Measurements from ENCODE around the gene CADM1. TPM values are rescaled to one million over a fixed set of nuclear protein-coding genes. Genes with fewer than 3 reads are reported as not detected.

Gene CADM1
- total RNA-seq, 4 donors from 2014 or later: 7.4 to 61.5 (median 28.5) TPM

DNA sequence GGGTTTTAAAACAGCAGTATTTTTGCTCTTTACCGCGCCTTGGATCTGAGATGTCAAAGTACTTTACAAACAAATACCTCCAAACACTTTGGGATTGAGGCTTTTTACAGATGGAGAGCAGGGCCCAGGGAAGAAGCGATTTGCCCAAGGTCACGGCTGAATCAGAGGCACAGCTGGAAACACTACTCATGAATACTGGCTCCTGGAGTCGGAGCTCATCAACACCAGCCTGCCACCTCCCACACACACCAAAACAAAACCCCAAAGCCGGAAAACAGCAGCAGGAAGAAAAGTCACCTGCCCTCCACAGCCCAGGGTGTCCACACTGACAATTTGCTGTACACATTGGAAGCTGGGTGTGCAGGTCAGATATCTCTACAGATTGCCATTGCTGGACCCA, 339.4 kb downstream of the CADM1 start:
- H3K4me1 ChIP-seq: no peaks in the 10 kb centered on the region
- H3K4me3 ChIP-seq: no peak overlapping the region
- DNase-seq: no peak
- no peak overlapping the region for H3K27ac ChIP-seq
- intact Hi-C loops (cut with DNase I; ENCODE audit: low total_unique reads): no loop called here
- no peaks in the 10 kb centered on the region for H3K9me3 ChIP-seq
- H3K36me3 ChIP-seq: no peaks in the 10 kb centered on the region
- H3K27me3 ChIP-seq: no peaks in the 10 kb centered on the region
- TF ChIP-seq POLR2A (IDR thresholded peaks at IDR 0.05): no peak
- TF ChIP-seq, protein P1, sequence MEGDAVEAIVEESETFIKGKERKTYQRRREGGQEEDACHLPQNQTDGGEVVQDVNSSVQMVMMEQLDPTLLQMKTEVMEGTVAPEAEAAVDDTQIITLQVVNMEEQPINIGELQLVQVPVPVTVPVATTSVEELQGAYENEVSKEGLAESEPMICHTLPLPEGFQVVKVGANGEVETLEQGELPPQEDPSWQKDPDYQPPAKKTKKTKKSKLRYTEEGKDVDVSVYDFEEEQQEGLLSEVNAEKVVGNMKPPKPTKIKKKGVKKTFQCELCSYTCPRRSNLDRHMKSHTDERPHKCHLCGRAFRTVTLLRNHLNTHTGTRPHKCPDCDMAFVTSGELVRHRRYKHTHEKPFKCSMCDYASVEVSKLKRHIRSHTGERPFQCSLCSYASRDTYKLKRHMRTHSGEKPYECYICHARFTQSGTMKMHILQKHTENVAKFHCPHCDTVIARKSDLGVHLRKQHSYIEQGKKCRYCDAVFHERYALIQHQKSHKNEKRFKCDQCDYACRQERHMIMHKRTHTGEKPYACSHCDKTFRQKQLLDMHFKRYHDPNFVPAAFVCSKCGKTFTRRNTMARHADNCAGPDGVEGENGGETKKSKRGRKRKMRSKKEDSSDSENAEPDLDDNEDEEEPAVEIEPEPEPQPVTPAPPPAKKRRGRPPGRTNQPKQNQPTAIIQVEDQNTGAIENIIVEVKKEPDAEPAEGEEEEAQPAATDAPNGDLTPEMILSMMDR (IDR thresholded peaks at IDR 0.05): no peak

DNA sequence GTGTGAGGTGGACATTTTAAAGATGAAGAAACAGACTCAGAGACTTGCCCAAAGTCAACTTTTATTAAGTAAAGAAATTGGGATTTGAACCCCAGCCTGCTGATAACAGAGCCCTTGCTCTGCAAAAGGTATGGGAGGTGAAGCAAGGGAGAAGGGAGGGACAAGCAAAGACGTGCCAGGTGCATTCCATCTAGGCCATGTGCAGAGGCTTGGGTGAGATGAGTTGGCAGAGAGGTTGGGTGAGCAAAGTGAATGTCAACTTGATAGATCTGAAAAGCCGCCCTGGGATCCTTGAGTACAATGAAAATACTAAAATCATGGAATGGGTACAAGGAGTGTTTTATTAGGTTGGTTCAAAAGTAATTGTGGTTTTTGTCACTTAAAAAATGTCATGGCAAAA, 341.3 kb downstream of the CADM1 start:
- Histone ChIP-seq H3K9me3 (no peaks in the 10 kb centered on the region), H3K4me1 (no peaks in the 10 kb centered on the region), H3K27me3 (no peaks in the 10 kb centered on the region), H3K4me3 (no peak overlapping the region), H3K36me3 (no peaks in the 10 kb centered on the region), H3K27ac (no peak overlapping the region)
- DNase-seq: no peak
- intact Hi-C loops (cut with DNase I; ENCODE audit: low total_unique reads): no loop called here
- TF ChIP-seq, protein P1 (IDR thresholded peaks at IDR 0.05): no peak
- no peak for TF ChIP-seq POLR2A (IDR thresholded peaks at IDR 0.05)

DNA sequence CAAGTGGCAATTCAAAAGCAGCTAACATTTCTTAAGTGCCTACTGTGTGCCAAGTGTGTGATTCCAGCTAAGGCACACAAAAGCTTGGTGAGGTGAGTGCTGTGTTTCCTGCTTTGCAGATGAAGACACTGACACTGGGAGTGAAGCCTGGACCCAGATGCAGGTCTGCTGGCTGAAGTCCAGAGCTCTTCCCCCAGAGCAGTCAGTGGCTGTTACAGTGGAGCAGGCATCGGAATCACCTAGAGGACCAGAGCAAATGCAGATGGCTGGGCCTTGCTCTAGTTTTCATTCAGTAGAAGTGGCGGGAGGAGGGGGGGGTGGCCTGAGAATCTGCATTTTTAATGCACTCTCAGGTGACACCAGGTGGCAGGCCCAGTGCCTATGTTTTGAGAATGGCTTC, 342.3 kb downstream of the CADM1 start:
- Histone ChIP-seq H3K4me1 (no peaks in the 10 kb centered on the region), H3K27ac (no peak overlapping the region), H3K9me3 (no peaks in the 10 kb centered on the region), H3K27me3 (no peaks in the 10 kb centered on the region), H3K4me3 (no peak overlapping the region), H3K36me3 (no peaks in the 10 kb centered on the region)
- DNase-seq: no peak
- intact Hi-C loops (cut with DNase I; ENCODE audit: low total_unique reads): no loop called here
- TF ChIP-seq, protein P1 (IDR thresholded peaks at IDR 0.05): no peak
- no peak for TF ChIP-seq POLR2A (IDR thresholded peaks at IDR 0.05)

DNA sequence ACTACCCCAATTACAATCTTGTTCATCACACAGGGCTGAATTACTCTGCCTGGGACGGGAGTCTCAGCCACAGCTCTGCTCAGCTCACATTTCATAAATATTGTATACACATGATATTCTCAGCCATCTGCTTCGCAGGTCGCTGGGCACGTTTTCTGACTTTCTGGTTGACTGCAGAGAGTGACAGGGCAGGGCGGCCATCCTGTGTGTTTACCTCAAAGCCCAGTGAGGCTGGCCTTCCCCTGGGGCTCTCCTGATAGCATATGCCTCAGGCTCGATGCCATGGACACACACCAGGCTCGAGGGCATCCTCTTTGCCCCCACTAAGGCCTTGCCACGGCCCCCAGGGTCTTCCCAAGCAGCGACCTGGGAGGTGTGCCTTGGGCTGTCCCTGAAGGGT, 345.0 kb downstream of the CADM1 start:
- DNase-seq: no peak
- H3K27ac ChIP-seq: no peak overlapping the region
- H3K4me1 ChIP-seq: no peaks in the 10 kb centered on the region

DNA sequence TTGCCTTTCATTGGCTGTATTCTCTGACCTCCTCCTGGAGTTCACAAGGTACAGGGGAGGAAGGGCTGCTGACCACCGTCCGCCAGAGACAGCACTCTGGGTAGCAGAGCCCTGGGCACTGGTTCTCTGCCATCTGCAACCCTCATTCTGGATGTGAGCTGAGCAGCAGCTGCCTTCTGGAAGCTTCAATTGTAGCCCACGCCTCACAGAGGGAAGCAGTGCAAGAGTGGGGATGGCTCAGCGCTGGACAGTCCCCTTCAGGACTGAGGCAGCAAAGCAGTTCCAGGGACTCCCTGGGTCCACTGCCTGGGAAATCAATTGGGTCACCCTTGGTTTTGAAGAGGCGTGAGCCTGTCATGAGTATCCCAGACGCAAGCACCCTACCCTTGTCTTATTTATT, 346.2 kb downstream of the CADM1 start:
- intact Hi-C loops (cut with DNase I; ENCODE audit: low total_unique reads): no loop called here
- H3K4me1 ChIP-seq: no peaks in the 10 kb centered on the region

More for the DNA sequence above, 345.0 kb downstream of the CADM1 start:
- no peaks in the 10 kb centered on the region for H3K27me3 ChIP-seq
- H3K4me3 ChIP-seq: no peak overlapping the region
- no peaks in the 10 kb centered on the region for H3K9me3 ChIP-seq
- intact Hi-C loops (cut with DNase I; ENCODE audit: low total_unique reads): no loop called here
- no peaks in the 10 kb centered on the region for H3K36me3 ChIP-seq
- TF ChIP-seq, protein P1 (IDR thresholded peaks at IDR 0.05): no peak
- TF ChIP-seq POLR2A (IDR thresholded peaks at IDR 0.05): no peak

More for the DNA sequence above, 346.2 kb downstream of the CADM1 start:
- Histone ChIP-seq H3K9me3 (no peaks in the 10 kb centered on the region), H3K4me3 (no peak overlapping the region), H3K36me3 (no peaks in the 10 kb centered on the region), H3K27me3 (no peaks in the 10 kb centered on the region), H3K27ac (no peak overlapping the region)
- TF ChIP-seq, protein P1 (IDR thresholded peaks at IDR 0.05): no peak
- TF ChIP-seq POLR2A (IDR thresholded peaks at IDR 0.05): no peak
- no peak for DNase-seq
